GM23248 (cell line): ENCODE results near the gene NLK.

Experiments used
- EZH2 ChIP-seq: fragments of 200-600 bp; sonication (generic); IDR thresholded peaks from 2 replicates; pipeline ENCODE4 v1.6.1; 2018; ENCODE audit warnings: antibody characterized with exemption, mild to moderate bottlenecking; ENCODE audit not compliant: insufficient read depth, poor library complexity, severe bottlenecking
- EZH2phosphoT487 ChIP-seq: fragments of 200-600 bp; sonication (generic); IDR thresholded peaks from 2 replicates; pipeline ENCODE4 v1.6.1; 2018; ENCODE audit warnings: antibody characterized with exemption, moderate library complexity, mild to moderate bottlenecking, low read depth; ENCODE audit not compliant: insufficient read depth

- no peak for TF ChIP-seq EZH2phosphoT487
- no peak for TF ChIP-seq EZH2
These were observed 74.8 kb downstream of the NLK start for GRCh38 chr17:28117304-28117703.
